ENCODE results near the gene TAOK1. TPM values are rescaled to one million over a fixed set of nuclear protein-coding genes. Genes with fewer than 3 reads are reported as not detected.

TAOK1 gene
- total RNA-seq, 1 experiment from 2014 or later: 56.3 TPM

DNA sequence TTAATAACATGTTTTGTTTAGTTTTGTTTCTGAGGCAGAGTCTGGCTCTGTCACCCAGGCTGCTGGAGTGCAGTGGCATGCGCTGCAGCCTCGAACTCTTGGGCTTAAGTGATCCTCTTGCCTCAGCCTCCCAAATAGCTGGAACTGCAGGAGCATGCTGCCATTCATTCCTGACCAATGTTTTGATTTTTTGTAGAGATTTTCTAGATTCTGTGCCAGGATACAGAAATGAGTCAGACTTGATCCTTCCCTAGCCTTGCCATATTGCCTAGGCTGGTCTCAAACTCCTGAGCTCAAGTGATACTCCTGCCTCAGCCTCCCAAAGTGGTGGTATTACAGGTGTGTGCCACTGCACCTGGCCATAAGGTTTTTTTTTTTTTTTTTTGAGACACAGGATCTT, 17.7 kb downstream of the TAOK1 start (continued):
- TF ChIP-seq CBX3 (IDR thresholded peaks at IDR 0.05; ENCODE audit: low read depth) (no peak), SRF (IDR thresholded peaks at IDR 0.05; ENCODE audit: low read depth) (no peak), MAX (IDR thresholded peaks at IDR 0.05) (no peak), ELF1 (IDR thresholded peaks at IDR 0.05; ENCODE audit: borderline replicate concordance, low read depth) (no peak)

GRCh38 chr17:29409963-29410362, 19.8 kb downstream of the TAOK1 start:
- Histone ChIP-seq H3K27ac (ENCODE audit: low read depth, low read length) (no peak overlapping the region), H3K9me2 (ENCODE audit: insufficient read depth) (no peaks in the 10 kb centered on the region), H3K27me3 (ENCODE audit: insufficient read depth, low read length) (no peaks in the 10 kb centered on the region), H3K9ac (ENCODE audit: low read length) (no peak overlapping the region), H3K79me2 (ENCODE audit: insufficient read depth, low read length) (peaks cover 82% of the 10 kb centered on the region), H3K4me1 (ENCODE audit: control insufficient read depth in 1 of 2, insufficient read depth in 2 of 2, low read length in 2 of 2) (peaks cover 0 to 10% of the 10 kb centered on the region in 2 experiments; a peak in 1 of 4 replicates), H3K4me3 (replicated peaks in 1 of 2; ENCODE audit: low read depth in 1 of 2, low read length in 2 of 2) (no peak overlapping the region), H4K20me1 (ENCODE audit: insufficient read depth) (peaks cover 4% of the 10 kb centered on the region; the same call in 1 of the 2 replicates), H3K36me3 (ENCODE audit: control insufficient read depth in 1 of 2, insufficient read depth in 2 of 2, low read length in 2 of 2) (no peaks in the 10 kb centered on the region), H3K4me2 (ENCODE audit: low read length) (no peak overlapping the region), H2AFZ (ENCODE audit: low read depth, low read length, poor library complexity, severe bottlenecking) (no peak overlapping the region), H3K9me3 (ENCODE audit: control insufficient read depth in 1 of 2, insufficient read depth in 1 of 2, low read depth in 1 of 2, low read length in 2 of 2) (no peaks in the 10 kb centered on the region)
- RAD21 ChIA-PET (ENCODE audit: low non-redundant PET in 1 of 2, low total read pairs in 2 of 2, uncharacterized antibody in 2 of 2, unreplicated experiment in 2 of 2): no interaction called here
- POLR2A ChIA-PET: no interaction called here
- ATAC-seq (no peak), DNase-seq (ENCODE audit: low read depth, low spot score) (no peak)
- intact Hi-C loops (cut with micrococcal nuclease): no loop called here
- CTCF ChIA-PET: no interaction called here
- no TSS peak for BruUV-seq (replicated peaks)
- no peak for TF ChIP-seq JUND (IDR thresholded peaks at IDR 0.05)
- no peak for TF ChIP-seq ZBTB33 (IDR thresholded peaks at IDR 0.05; ENCODE audit: extremely low read depth, insufficient replicate concordance, low read length)
- no peak for TF ChIP-seq EZH2phosphoT487 (IDR thresholded peaks at IDR 0.05; ENCODE audit: borderline replicate concordance)
- TF ChIP-seq ZNF274 (IDR thresholded peaks at IDR 0.05; ENCODE audit: low read depth, low read length): no peak
- no peak for TF ChIP-seq RAD21 (IDR thresholded peaks at IDR 0.05; ENCODE audit: low read depth)
- TF ChIP-seq CEBPB (IDR thresholded peaks at IDR 0.05; ENCODE audit: low read depth): no peak
- TF ChIP-seq SIN3A (IDR thresholded peaks at IDR 0.05; ENCODE audit: low read depth): no peak
- TF ChIP-seq EZH2 (IDR thresholded peaks at IDR 0.05): no peak
- TF ChIP-seq CTCF (IDR thresholded peaks at IDR 0.05 in 2 of 3, conservative IDR thresholded peaks at IDR 0.05 in 1 of 3; ENCODE audit: borderline replicate concordance in 1 of 3, insufficient read depth in 1 of 3, low read depth in 2 of 3, low read length in 2 of 3): no peak
- TF ChIP-seq, protein P1, sequence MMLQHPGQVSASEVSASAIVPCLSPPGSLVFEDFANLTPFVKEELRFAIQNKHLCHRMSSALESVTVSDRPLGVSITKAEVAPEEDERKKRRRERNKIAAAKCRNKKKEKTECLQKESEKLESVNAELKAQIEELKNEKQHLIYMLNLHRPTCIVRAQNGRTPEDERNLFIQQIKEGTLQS (IDR thresholded peaks at IDR 0.05): no peak
- no peak for TF ChIP-seq EGR1 (IDR thresholded peaks at IDR 0.05; ENCODE audit: low read depth)
- TF ChIP-seq ELF1 (IDR thresholded peaks at IDR 0.05; ENCODE audit: borderline replicate concordance, low read depth): no peak
- TF ChIP-seq FOSL1 (IDR thresholded peaks at IDR 0.05; ENCODE audit: low read depth): no peak

All from HCT116 (cell line).